PC-3 (cell line): ENCODE measurements around the gene RMI2. TPM values are rescaled to one million over a fixed set of nuclear protein-coding genes. Genes with fewer than 3 reads are reported as not detected.

ENCODE experiments used
- ATAC-seq: fragments of 200-7000 bp; cut with Tn5 transposase; 2 replicates; pipeline ENCODE4 v1.9.1; 2020; ENCODE audit warnings: mild to moderate bottlenecking, moderate library complexity
- BruUV-seq: library from RNA; stranded (reverse); fragments of 400-500 nt; replicated peaks from 2 replicates; lab custom pipeline; 2021; lab: Mats Ljungman, UMichigan
- CTCF ChIA-PET: fragments of 300-600 bp; sonication (Branson Sonifier 250); formaldehyde crosslinking; loops from one replicate; lab custom pipeline; 2022; ENCODE audit warnings: antibody characterized with exemption; lab: Charles Lee
- POLR2A ChIA-PET: fragments of 300-600 bp; sonication (Branson Sonifier 250); formaldehyde crosslinking; loops from one replicate; lab custom pipeline; 2022; ENCODE audit warnings: antibody characterized with exemption; ENCODE audit not compliant: unreplicated experiment; lab: Charles Lee
- DNase-seq: peaks from one replicate; pipeline ENCODE4 v3.0.0-alpha.2; 2015
- H2AFZ ChIP-seq: fragments of 300-600 bp; sonication (generic); 2 replicates; pipeline ENCODE4 v1.6.0; 2016; ENCODE audit warnings: antibody characterized with exemption, low read length
- H3F3A ChIP-seq: fragments of 300-600 bp; sonication (generic); one replicate; pipeline ENCODE4 v1.6.0; 2017; ENCODE audit warnings: antibody characterized with exemption, low read length, control low read depth, mild to moderate bottlenecking; ENCODE audit not compliant: unreplicated experiment
- H3K27ac ChIP-seq: fragments of 300-600 bp; sonication (generic); 2 replicates; pipeline ENCODE4 v1.5.1; 2016; ENCODE audit warnings: mild to moderate bottlenecking, low read length
- H3K27me3 ChIP-seq: fragments of 300-600 bp; sonication (generic); 2 replicates; pipeline ENCODE4 v1.6.1; 2016; ENCODE audit warnings: low read length, mixed read lengths
- H3K36me3 ChIP-seq: fragments of 300-600 bp; sonication (generic); 2 replicates; pipeline ENCODE4 v1.6.1; 2016; ENCODE audit warnings: low read depth, mixed run types, low read length, mixed read lengths
- H3K4me1 ChIP-seq: fragments of 300-600 bp; sonication (generic); 2 replicates; pipeline ENCODE4 v1.5.1; 2016; ENCODE audit warnings: low read length; ENCODE audit not compliant: insufficient read depth
- H3K4me2 ChIP-seq: fragments of 300-600 bp; sonication (generic); 2 replicates; pipeline ENCODE4 v1.6.0; 2016; ENCODE audit warnings: low read length
- H3K4me3 ChIP-seq: fragments of 300-600 bp; sonication (generic); 2 replicates; pipeline ENCODE4 v1.5.1; 2016; ENCODE audit warnings: mild to moderate bottlenecking, low read length, mixed read lengths
- H3K79me2 ChIP-seq: fragments of 300-600 bp; sonication (generic); 2 replicates; pipeline ENCODE4 v1.6.1; 2017; ENCODE audit warnings: low read length, mixed read lengths
- H3K9ac ChIP-seq: fragments of 300-600 bp; sonication (generic); 2 replicates; pipeline ENCODE4 v1.6.0; 2016; ENCODE audit warnings: mild to moderate bottlenecking, low read length
- H3K9me2 ChIP-seq: fragments of 300-600 bp; sonication (generic); replicated peaks from 2 replicates; pipeline ENCODE4 v1.6.1; 2016; ENCODE audit warnings: mixed run types, low read length, mixed read lengths
- H3K9me3 ChIP-seq: fragments of 300-600 bp; sonication (generic); 2 replicates; pipeline ENCODE4 v1.6.1; 2016; ENCODE audit warnings: low read length, mixed read lengths
- H4K20me1 ChIP-seq: fragments of 300-600 bp; sonication (generic); 2 replicates; pipeline ENCODE4 v1.6.1; 2016; ENCODE audit warnings: low read length, mixed read lengths
- CTCF ChIP-seq: fragments of 300-600 bp; sonication (generic); conservative IDR thresholded peaks from 2 replicates; pipeline ENCODE4 v1.5.1; 2017; ENCODE audit warnings: antibody characterized with exemption, low read depth, mild to moderate bottlenecking, low read length
- EZH2 ChIP-seq: fragments of 300-600 bp; sonication (generic); IDR thresholded peaks from one replicate; pipeline ENCODE4 v1.6.1; 2017; ENCODE audit warnings: antibody characterized with exemption, mild to moderate bottlenecking, low read length; ENCODE audit not compliant: unreplicated experiment
- EZH2phosphoT487 ChIP-seq: fragments of 300-600 bp; sonication (generic); IDR thresholded peaks from 2 replicates; pipeline ENCODE4 v1.6.1; 2018; ENCODE audit warnings: mild to moderate bottlenecking, antibody characterized with exemption, low read length, borderline replicate concordance
- intact Hi-C: fragments of 100-400 bp; cut with micrococcal nuclease; formaldehyde crosslinking; loops from 2 replicates; pipeline ENCODE4 v1.9.0; 2023
- microRNA-seq: library from miRNA; unstranded; fragments of <30 nt; microRNA quantifications from one replicate; pipeline ENCODE4 v1.1.0, GENCODE V29; 2020; ENCODE audit not compliant: unreplicated experiment
- total RNA-seq: library from RNA; depleted of rRNA; stranded (reverse); fragments of >200 nt; gene quantifications from 2 replicates; pipeline ENCODE4 v1.2.3, GENCODE V29; 2014; rRNA removed

The RMI2 gene
- total RNA-seq, 1 experiment from 2014 or later, result 10.9 TPM

GRCh38 chr16:11399261-11399831 is 54.1 kb downstream of the RMI2 start:
- Histone ChIP-seq H3K36me3 (no peaks in the 10 kb centered on the region), H3K4me3 (no peak overlapping the region), H3K4me1 (no peaks in the 10 kb centered on the region; the same call in 1 of the 2 replicates), H3K9ac (no peak overlapping the region), H2AFZ (no peak overlapping the region), H3K27ac (no peak overlapping the region), H3K9me3 (no peaks in the 10 kb centered on the region), H3F3A (no peaks in the 10 kb centered on the region), H3K9me2 (no peaks in the 10 kb centered on the region), H4K20me1 (no peaks in the 10 kb centered on the region), H3K4me2 (no peak overlapping the region), H3K79me2 (no peaks in the 10 kb centered on the region), H3K27me3 (no peaks in the 10 kb centered on the region)
- TF ChIP-seq EZH2 (no peak), CTCF (no peak), EZH2phosphoT487 (no peak)
- intact Hi-C loops, result no loop called here
- DNase-seq (no peak), ATAC-seq (no peak)
- BruUV-seq, result no TSS peak
- ChIA-PET CTCF (no interaction called here), POLR2A (no interaction called here)

GRCh38 chr16:11400076-11400475 is 54.8 kb downstream of the RMI2 start:
- no TSS peak for BruUV-seq

More at GRCh38 chr16:11400076-11400475, 54.8 kb downstream of the RMI2 start:
- H3K4me1 ChIP-seq, result no peaks in the 10 kb centered on the region; the same call in 1 of the 2 replicates
- DNase-seq (no peak), ATAC-seq (no peak)
- H3K9ac ChIP-seq, result no peak overlapping the region
- no peak for TF ChIP-seq CTCF
- no peak for TF ChIP-seq EZH2
- no peak for TF ChIP-seq EZH2phosphoT487
- H3K4me3 ChIP-seq, result no peak overlapping the region
- H3K27me3 ChIP-seq, result no peaks in the 10 kb centered on the region
- ChIA-PET CTCF (no interaction called here), POLR2A (no interaction called here)
- H3F3A ChIP-seq, result no peaks in the 10 kb centered on the region
- no peaks in the 10 kb centered on the region for H3K9me3 ChIP-seq
- no peak overlapping the region for H2AFZ ChIP-seq
- H3K4me2 ChIP-seq, result no peak overlapping the region
- H3K36me3 ChIP-seq, result no peaks in the 10 kb centered on the region
- no peak overlapping the region for H3K27ac ChIP-seq
- H3K9me2 ChIP-seq, result no peaks in the 10 kb centered on the region
- H3K79me2 ChIP-seq, result no peaks in the 10 kb centered on the region
- intact Hi-C loops, result no loop called here
- no peaks in the 10 kb centered on the region for H4K20me1 ChIP-seq

Small RNAs within 50 kb of the gene (microRNA-seq; reads per million reads assigned to microRNA genes)
- not detected for gene MIR548H2

Other genes starting within 250 kb of the RMI2 start
- gene SOCS1, start 89.3 kb upstream of the RMI2 start, total RNA-seq, result 12.5 and 15.5 TPM in 2 replicates
- gene TNP2, start 76.1 kb upstream of the RMI2 start, total RNA-seq, result not detected in 2 replicates
- not detected in 2 replicates for gene PRM3, start 71.8 kb upstream of the RMI2 start, total RNA-seq
- gene PRM2, start 69.0 kb upstream of the RMI2 start, total RNA-seq, result not detected in 2 replicates
- gene PRM1, start 64.1 kb upstream of the RMI2 start, total RNA-seq, result not detected in 2 replicates
- gene LITAF, start 241.5 kb downstream of the RMI2 start, total RNA-seq, result 12.8 and 13.1 TPM in 2 replicates